B cell (primary cell): Measurements from ENCODE around the gene GZMB. TPM values are rescaled to one million over a fixed set of nuclear protein-coding genes. Genes with fewer than 3 reads are reported as not detected.

Experiments
- ATAC-seq: fragments of 200-7000 bp; cut with Tn5 transposase; one replicate; pipeline ENCODE4 v1.10.0; 2021; ENCODE audit warnings: low read depth, mild to moderate bottlenecking, moderate number of reproducible peaks, moderate library complexity
- CTCF ChIA-PET: fragments of 350-600 bp; sonication (Branson Sonifier 250); formaldehyde crosslinking; loops from one replicate; lab custom pipeline; 2021; ENCODE audit warnings: antibody characterized with exemption, inconsistent platforms; lab: Charles Lee
- POLR2A ChIA-PET: fragments of 350-600 bp; sonication (Branson Sonifier 250); formaldehyde crosslinking; loops from one replicate; lab custom pipeline; 2021; ENCODE audit warnings: antibody characterized with exemption; lab: Charles Lee
- DNase-seq: peaks from one replicate; pipeline ENCODE4 v3.0.0; 2013
- H2AFZ ChIP-seq: 2 replicates; pipeline ENCODE4 v1.6.1; 2012; ENCODE audit warnings: mild to moderate bottlenecking, low read depth, low read length; ENCODE audit not compliant: insufficient read depth, poor library complexity, severe bottlenecking
- H3K27ac ChIP-seq, 2 donors: 1 replicate in 1 of 2; 2 replicates in 1 of 2; pipeline ENCODE4 v1.5.1; 2012 to 2013; ENCODE audit warnings: low read length in 2 of 2, mild to moderate bottlenecking in 2 of 2, moderate library complexity in 1 of 2
- H3K27me3 ChIP-seq, 4 experiments: fragments of 200-600 bp in 1 of 4; sonication (generic) in 1 of 4; replicated peaks in 1 of 4; 1 replicate in 2 of 4; 2 replicates in 2 of 4; pipeline versions ENCODE4 v1.6.1 to v1.7.0; 2013 to 2016; ENCODE audit warnings: low read length in 3 of 4, mild to moderate bottlenecking in 2 of 4, mixed read lengths in 1 of 4, moderate library complexity in 1 of 4; ENCODE audit not compliant: insufficient read depth in 4 of 4, control insufficient read depth in 3 of 4; ENCODE audit errors: control extremely low read depth in 1 of 4
- H3K36me3 ChIP-seq, 2 experiments: replicated peaks in 1 of 2; 1 replicate in 1 of 2; 2 replicates in 1 of 2; pipeline versions ENCODE4 v1.6.1 to v1.7.1; 2013; ENCODE audit warnings: low read length in 1 of 2; ENCODE audit not compliant: insufficient read depth in 2 of 2, control insufficient read depth in 1 of 2; ENCODE audit errors: control extremely low read depth in 1 of 2, extremely low read depth in 1 of 2
- H3K4me1 ChIP-seq, 2 donors: fragments of 200-600 bp in 1 of 2; sonication (generic) in 1 of 2; 1 replicate in 1 of 2; 2 replicates in 1 of 2; pipeline versions ENCODE4 v1.5.1 to v1.6.1; 2013 to 2017; ENCODE audit warnings: low read length in 2 of 2; ENCODE audit not compliant: control insufficient read depth in 2 of 2, insufficient read depth in 2 of 2
- H3K4me2 ChIP-seq: replicated peaks from 2 replicates; pipeline ENCODE3; 2012; ENCODE audit warnings: mild to moderate bottlenecking, low read depth, low read length; ENCODE audit not compliant: poor library complexity, severe bottlenecking
- H3K4me3 ChIP-seq, 5 experiments: fragments of 200-600 bp in 1 of 5; sonication (generic) in 1 of 5; 1 replicate in 3 of 5; 2 replicates in 2 of 5; pipeline versions ENCODE4 v1.5.1 to v1.7.0; 2011 to 2016; ENCODE audit warnings: low read length in 4 of 5, mild to moderate bottlenecking in 4 of 5, low read depth in 2 of 5, control low read depth in 1 of 5, moderate library complexity in 1 of 5; ENCODE audit not compliant: insufficient read depth in 1 of 5; ENCODE audit errors: control extremely low read depth in 1 of 5, extremely low read depth in 1 of 5
- H3K79me2 ChIP-seq: fragments of 200-600 bp; sonication (generic); one replicate; pipeline ENCODE4 v1.6.0; 2016; ENCODE audit warnings: low read length; ENCODE audit not compliant: control insufficient read depth, insufficient read depth
- H3K9ac ChIP-seq: fragments of 200-600 bp; sonication (generic); 2 replicates; pipeline ENCODE4 v1.6.1; 2017; ENCODE audit warnings: mild to moderate bottlenecking, low read length, moderate library complexity
- H3K9me3 ChIP-seq, 3 donors: one replicate each; pipeline versions ENCODE4 v1.6.1 to v1.7.1; 2013; ENCODE audit warnings: low read length in 2 of 3; ENCODE audit not compliant: control insufficient read depth in 2 of 3, insufficient read depth in 1 of 3; ENCODE audit errors: control extremely low read depth in 1 of 3
- H4K20me1 ChIP-seq: 2 replicates; pipeline ENCODE4 v1.6.0; 2012; ENCODE audit warnings: mild to moderate bottlenecking, low read length; ENCODE audit not compliant: insufficient read depth, control insufficient read depth, poor library complexity, severe bottlenecking
- H3K27ac Mint-ChIP-seq: one replicate; pipeline ENCODE4 v1.8.0; 2021; ENCODE audit warnings: mixed read lengths
- H3K27me3 Mint-ChIP-seq: one replicate; pipeline ENCODE4 v1.8.0; 2021; ENCODE audit warnings: mixed read lengths
- H3K4me1 Mint-ChIP-seq: one replicate; pipeline ENCODE4 v1.8.0; 2021; ENCODE audit warnings: mixed read lengths
- H3K4me3 Mint-ChIP-seq: one replicate; pipeline ENCODE4 v1.8.0; 2021; ENCODE audit warnings: mixed read lengths
- H3K9me3 Mint-ChIP-seq: one replicate; pipeline ENCODE4 v1.8.0; 2022; ENCODE audit warnings: mixed read lengths; ENCODE audit not compliant: insufficient read depth
- CTCF ChIP-seq: fragments of 200-600 bp; IDR thresholded peaks from one replicate; pipeline ENCODE4 v1.8.0; 2022; ENCODE audit warnings: antibody characterized with exemption, mild to moderate bottlenecking
- EZH2 ChIP-seq: IDR thresholded peaks from 2 replicates; pipeline ENCODE4 v1.6.1; 2012; ENCODE audit warnings: borderline replicate concordance, low read depth, mild to moderate bottlenecking, moderate library complexity, low read length; ENCODE audit not compliant: insufficient read depth, poor library complexity, severe bottlenecking
- WGBS: methylation state at CpG from one replicate; pipeline ENCODE4 v1.1.5; 2013; ENCODE audit warnings: missing lambda C conversion rate; ENCODE audit not compliant: insufficient coverage; 5-methylcytosine and 5-hydroxymethylcytosine counted together
- intact Hi-C: fragments of 100-400 bp; cut with micrococcal nuclease; formaldehyde crosslinking; loops from one replicate; pipeline ENCODE4 v1.10.0; 2022
- polyA plus RNA-seq: library from polyadenylated mRNA; depleted of rRNA; stranded (reverse); fragments of >200 nt; gene quantifications from 2 replicates; pipeline ENCODE4 v1.2.3, GENCODE V29; 2012
- total RNA-seq, 2 donors: library from RNA; stranded (reverse); fragments of 120-200 nt in 1 of 2; gene quantifications; 1 replicate in 1 of 2; 2 replicates in 1 of 2; pipeline versions ENCODE4 v1.2.3 to v1.2.4, GENCODE V29; 2013 to 2022

The GZMB gene
- total and polyA plus RNA-seq, 2 donors (not counting 1 experiment from before 2014, with no cell fraction given), result 0.88 to 1.5 TPM

- TF ChIP-seq EZH2, result no peak
- peak overlapping the region; percentile 85 for H3K27ac Mint-ChIP-seq
- H2AFZ ChIP-seq, result peak overlapping the region; percentile 68
- peak overlapping the region; percentile 69 for H3K4me2 ChIP-seq
- peaks cover 45% of the 10 kb centered on the region for H3K4me1 Mint-ChIP-seq
- H3K4me1 ChIP-seq, result peaks cover 27 to 29% of the 10 kb centered on the region in 2 donors
- ATAC-seq (peak; percentile 71), DNase-seq (peak; percentile 44)
- ChIA-PET CTCF (interaction anchor here (0.6 to 3.3 kb wide), 6 partner anchors 9 to 60 kb away, joined by 3 to 9 read pairs (median 4); no protein-coding TSS in a partner anchor), POLR2A (interaction anchor here (1.0 kb wide), 1 partner anchor 40 kb away, joined by 3 read pairs; no protein-coding TSS in a partner anchor)
- no peaks in the 10 kb centered on the region for H3K27me3 Mint-ChIP-seq
- 8% methylated on average over 2 of the region's 4 CpGs for WGBS
- H4K20me1 ChIP-seq, result no peaks in the 10 kb centered on the region
- no peaks in the 10 kb centered on the region for H3K36me3 ChIP-seq
- peak overlapping the region in 3 of 5 experiments; percentile 30 to 45 (median 32) for H3K4me3 ChIP-seq
- H3K9me3 ChIP-seq, result no peaks in the 10 kb centered on the region
- H3K4me3 Mint-ChIP-seq, result peak overlapping the region; percentile 60
- H3K79me2 ChIP-seq, result no peaks in the 10 kb centered on the region
- H3K27me3 ChIP-seq, result no peaks in the 10 kb centered on the region
- intact Hi-C loops, result no loop called here
- H3K27ac ChIP-seq, result peak overlapping the region; percentile 25 to 64
- no peaks in the 10 kb centered on the region for H3K9me3 Mint-ChIP-seq
- H3K9ac ChIP-seq, result peak overlapping the region; percentile 53
These were observed 31.5 kb upstream of the GZMB start for GRCh38 chr14:24665440-24665991.

- Histone ChIP-seq H3K36me3 (no peaks in the 10 kb centered on the region), H3K4me1 (peaks cover 27 to 28% of the 10 kb centered on the region in 2 donors), H3K4me3 (no peak overlapping the region), H3K27ac (no peak overlapping the region), H3K9me3 (no peaks in the 10 kb centered on the region), H2AFZ (no peak overlapping the region), H3K9ac (no peak overlapping the region), H4K20me1 (no peaks in the 10 kb centered on the region), H3K79me2 (no peaks in the 10 kb centered on the region), H3K4me2 (no peak overlapping the region), H3K27me3 (no peaks in the 10 kb centered on the region)
- Mint-ChIP-seq H3K4me1 (peaks cover 45% of the 10 kb centered on the region), H3K27ac (peak overlapping the region; percentile 2), H3K9me3 (no peaks in the 10 kb centered on the region), H3K4me3 (no peak overlapping the region), H3K27me3 (no peaks in the 10 kb centered on the region)
- DNase-seq (no peak), ATAC-seq (no peak)
- TF ChIP-seq CTCF, result no peak
- no peak for TF ChIP-seq EZH2
- CTCF ChIA-PET, result interaction anchor here (1.4 to 2.6 kb wide), 4 partner anchors 9 to 59 kb away, joined by 3 to 9 read pairs (median 5); no protein-coding TSS in a partner anchor
- POLR2A ChIA-PET, result no interaction called here
- intact Hi-C loops, result no loop called here
- WGBS, result 100% methylated on average over 3 of the region's 4 CpGs
These were observed 30.4 kb upstream of the GZMB start for GRCh38 chr14:24664366-24664765.
